Activated naive CD4-positive, alpha-beta T cell treated with Interleukin-2 at 50 U/mL for 16 hours (primary cell): Measurements from ENCODE around the gene CAMSAP2.

ENCODE experiments used
- DNase-seq: peaks from one replicate; pipeline ENCODE4 v3.0.0-alpha.2; 2020

The CAMSAP2 gene

GRCh38 chr1:200885623-200886402 is 147.1 kb downstream of the CAMSAP2 start:
- no peak for DNase-seq

GRCh38 chr1:200886594-200886993 is 147.9 kb downstream of the CAMSAP2 start:
- DNase-seq: no peak

- no peak for DNase-seq
Measured at GRCh38 chr1:200887036-200887435, 148.3 kb downstream of the CAMSAP2 start.

GRCh38 chr1:200887772-200888348 is 149.2 kb downstream of the CAMSAP2 start:
- no peak for DNase-seq

GRCh38 chr1:200888349-200888838 is 149.7 kb downstream of the CAMSAP2 start:
- DNase-seq: peak; percentile 69

- DNase-seq: peak; percentile 40
Measured at GRCh38 chr1:200889571-200889970, 150.9 kb downstream of the CAMSAP2 start.

- no peak for DNase-seq
Measured at GRCh38 chr1:200890027-200890426, 151.3 kb downstream of the CAMSAP2 start.

GRCh38 chr1:200890818-200891773 is 152.4 kb downstream of the CAMSAP2 start:
- peak; percentile 25 for DNase-seq

- no peak for DNase-seq
Measured at GRCh38 chr1:200891774-200892157, 153.1 kb downstream of the CAMSAP2 start.

GRCh38 chr1:200892546-200892945 is 153.9 kb downstream of the CAMSAP2 start:
- no peak for DNase-seq

- no peak for DNase-seq
Measured at GRCh38 chr1:200892958-200893357, 154.3 kb downstream of the CAMSAP2 start.

- no peak for DNase-seq
Measured at GRCh38 chr1:200893411-200893901, 154.8 kb downstream of the CAMSAP2 start.

GRCh38 chr1:200894712-200895442 is 156.2 kb downstream of the CAMSAP2 start, which contains the start of gene INAVA:
TSS of gene INAVA (plus strand) at chr1:200894900. CDS start at chr1:200898401, 3,501 bp downstream.
- no peak for DNase-seq

GRCh38 chr1:200895443-200895789 is 156.7 kb downstream of the CAMSAP2 start:
- DNase-seq: no peak

- no peak for DNase-seq
Measured at GRCh38 chr1:200895801-200896530, 157.3 kb downstream of the CAMSAP2 start.

- no peak for DNase-seq
Measured at GRCh38 chr1:200896531-200897196, 158.0 kb downstream of the CAMSAP2 start.

GRCh38 chr1:200897259-200897658 is 158.6 kb downstream of the CAMSAP2 start:
- DNase-seq: no peak

GRCh38 chr1:200899015-200899386 is 160.3 kb downstream of the CAMSAP2 start:
- DNase-seq: no peak

GRCh38 chr1:200899451-200899915 is 160.8 kb downstream of the CAMSAP2 start:
- DNase-seq: no peak

- DNase-seq: no peak
Measured at GRCh38 chr1:200899954-200900867, 161.5 kb downstream of the CAMSAP2 start.
